Right lung (tissue), 5 donors: ENCODE measurements around the gene ZNF527. TPM values are rescaled to one million over a fixed set of nuclear protein-coding genes. Genes with fewer than 3 reads are reported as not detected.

Source experiments
- DNase-seq, 2 donors: peaks; one replicate each; pipeline ENCODE4 v3.0.0-alpha.2; 2013
- polyA plus RNA-seq, 5 donors: library from polyadenylated mRNA; unstranded; fragments of 120-200 nt; gene quantifications; one replicate each; pipeline versions ENCODE4 v1.2.1 to v1.2.3, GENCODE V29; 2013; ENCODE audit warnings: inconsistent platforms in 1 of 5, low replicate concordance in 1 of 5; ENCODE audit not compliant: insufficient read length in 5 of 5, insufficient read depth in 1 of 5

Gene ZNF527
- polyA plus RNA-seq, 5 donors: 7.1 to 11.5 (median 10.4) TPM

DNA sequence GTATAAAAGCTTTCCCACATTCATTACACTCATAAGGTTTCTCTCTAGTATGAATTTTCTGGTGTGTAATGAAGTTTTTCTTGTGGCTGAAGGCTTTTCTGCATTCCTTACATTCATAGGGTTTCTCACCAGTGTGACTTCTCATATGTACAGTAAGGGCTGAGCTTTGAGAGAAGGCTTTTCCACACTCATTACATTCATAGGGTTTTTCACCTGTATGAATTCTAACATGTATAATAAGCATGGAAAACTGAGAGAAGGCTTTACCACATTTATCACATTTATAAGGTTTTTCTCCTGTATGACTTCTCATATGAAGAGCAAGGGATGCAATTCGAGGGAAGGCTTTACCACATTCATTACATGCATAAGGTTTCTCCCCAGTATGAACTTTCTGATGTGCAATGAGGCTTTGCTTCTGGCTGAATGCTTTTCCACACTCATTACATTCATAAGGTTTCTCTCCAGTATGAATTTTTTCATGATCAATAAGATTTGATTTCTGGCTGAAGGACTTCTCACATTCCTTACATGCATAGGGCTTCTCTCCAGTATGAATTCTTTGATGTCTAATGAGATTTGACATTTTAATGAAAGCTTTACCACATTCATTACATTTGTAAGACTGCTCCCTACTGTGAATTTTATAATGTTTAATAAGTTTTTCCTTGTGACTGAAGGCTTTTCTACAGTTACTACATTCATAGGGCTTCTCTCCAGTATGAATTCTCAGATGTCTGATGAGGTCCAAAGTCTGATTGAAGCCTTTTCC is 42.6 kb downstream of the ZNF527 start:
- DNase-seq: no peak

Other genes starting within 250 kb of the ZNF527 start
- 10 to 100 TPM; 12.6 to 19.5 (median 15.9) TPM for gene ZNF585A, start 198.4 kb upstream of the ZNF527 start, polyA plus RNA-seq
- 10 to 100 TPM; 12.4 to 21.9 (median 19.4) TPM for gene ZNF585B, start 160.6 kb upstream of the ZNF527 start, polyA plus RNA-seq
- 10 to 100 TPM in 4 of 5 donors, 1 to 10 TPM in 1; 9.5 to 17.8 (median 16.2) TPM for gene ZNF383, start 152.9 kb upstream of the ZNF527 start, polyA plus RNA-seq
- gene ZNF569, start 96.3 kb downstream of the ZNF527 start, polyA plus RNA-seq: 10 to 100 TPM in 3 of 5 donors, 1 to 10 TPM in 2; 7.3 to 15.7 (median 11.8) TPM
- 10 to 100 TPM in 2 of 5 donors, 1 to 10 TPM in 3; 6.5 to 12.7 (median 10.0) TPM for gene ZNF570, start 98.3 kb downstream of the ZNF527 start, polyA plus RNA-seq
- gene ZNF793, start 135.8 kb downstream of the ZNF527 start, polyA plus RNA-seq: 10 to 100 TPM; 19.5 to 40.2 (median 33.5) TPM
- gene ZNF571, start 223.7 kb downstream of the ZNF527 start, polyA plus RNA-seq: 10 to 100 TPM in 4 of 5 donors, 1 to 10 TPM in 1; 9.1 to 15.6 (median 11.6) TPM
- gene ZNF540, start 223.8 kb downstream of the ZNF527 start, polyA plus RNA-seq: 1 to 10 TPM; 4.9 to 7.2 (median 6.9) TPM